Measurements from ENCODE around the gene PTPRD. TPM values are rescaled to one million over a fixed set of nuclear protein-coding genes. Genes with fewer than 3 reads are reported as not detected.

The PTPRD gene
- total RNA-seq, 1 donor from 2014 or later: 136 TPM

GRCh38 chr9:8745347-8745746, 1867.5 kb downstream of the PTPRD start:
- H3K9ac ChIP-seq: no peak overlapping the region
- Mint-ChIP-seq H3K9me3 (peaks cover 8% of the 10 kb centered on the region), H3K27ac (no peak overlapping the region), H3K4me1 (peaks cover 10% of the 10 kb centered on the region), H3K36me3 (peaks cover 11% of the 10 kb centered on the region), H3K27me3 (ENCODE audit: insufficient read depth, low read depth) (no peaks in the 10 kb centered on the region), H3K4me3 (no peak overlapping the region)
- peaks cover 10% of the 10 kb centered on the region for H3F3A ChIP-seq (ENCODE audit: low read depth)
- no peak overlapping the region for H3K4me2 ChIP-seq
- H3K4me3 ChIP-seq: no peak overlapping the region
- no peaks in the 10 kb centered on the region for H3K36me3 ChIP-seq
- peaks cover 84% of the 10 kb centered on the region for H3K79me2 ChIP-seq (ENCODE audit: low read depth)
- H3K4me1 ChIP-seq: peaks cover 10% of the 10 kb centered on the region
- H3K27me3 ChIP-seq: no peaks in the 10 kb centered on the region
- TF ChIP-seq EZH2 (IDR thresholded peaks at IDR 0.05) (no peak), EZH2phosphoT487 (IDR thresholded peaks at IDR 0.05) (no peak), CTCF (IDR thresholded peaks at IDR 0.05) (no peak)
- DNase-seq (ENCODE audit: low spot score): no peak
- no peaks in the 10 kb centered on the region for H4K20me1 ChIP-seq (ENCODE audit: low read depth)
- no peak overlapping the region for H2AFZ ChIP-seq (replicated peaks)
- H3K9me3 ChIP-seq (ENCODE audit: low read depth): no peaks in the 10 kb centered on the region
- no peak overlapping the region for H3K27ac ChIP-seq

DNA sequence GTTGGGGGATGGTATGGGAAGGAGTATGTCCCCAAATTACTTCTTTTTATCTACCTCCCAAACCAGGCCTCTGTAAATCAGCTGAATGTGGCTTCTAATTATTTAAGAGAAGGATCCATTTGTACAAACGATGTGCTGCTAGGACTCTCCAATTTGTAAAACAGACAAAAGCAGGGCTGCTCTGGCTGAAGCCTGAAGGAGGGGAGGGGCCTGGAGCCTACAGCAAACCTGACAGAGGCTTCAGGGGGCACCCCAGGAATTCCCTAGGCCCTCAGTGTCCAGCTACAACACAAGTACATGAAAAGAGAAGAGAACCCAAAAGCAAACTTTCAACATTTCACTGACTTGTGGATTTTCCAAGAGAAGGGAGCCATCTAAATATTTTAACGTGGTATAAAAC, 1873.9 kb downstream of the PTPRD start:
- Histone ChIP-seq H3K9ac (no peak overlapping the region), H3K79me2 (ENCODE audit: low read depth) (peaks cover 78% of the 10 kb centered on the region), H3K36me3 (no peaks in the 10 kb centered on the region), H2AFZ (replicated peaks) (no peak overlapping the region), H3K27me3 (no peaks in the 10 kb centered on the region), H3K4me2 (peak overlapping the region; percentile 52), H3F3A (ENCODE audit: low read depth) (peaks cover 16% of the 10 kb centered on the region), H3K9me3 (ENCODE audit: low read depth) (no peaks in the 10 kb centered on the region), H4K20me1 (ENCODE audit: low read depth) (peaks cover 10% of the 10 kb centered on the region), H3K4me1 (peaks cover 50% of the 10 kb centered on the region), H3K27ac (peak overlapping the region; percentile 2), H3K4me3 (no peak overlapping the region)
- H3K27me3 Mint-ChIP-seq (ENCODE audit: insufficient read depth, low read depth): no peaks in the 10 kb centered on the region
- peaks cover 40% of the 10 kb centered on the region for H3K4me1 Mint-ChIP-seq
- peaks cover 2% of the 10 kb centered on the region for H3K36me3 Mint-ChIP-seq
- peaks cover 5% of the 10 kb centered on the region for H3K9me3 Mint-ChIP-seq
- H3K27ac Mint-ChIP-seq: no peak overlapping the region
- TF ChIP-seq CTCF (IDR thresholded peaks at IDR 0.05) (no peak), EZH2 (IDR thresholded peaks at IDR 0.05) (no peak), EZH2phosphoT487 (IDR thresholded peaks at IDR 0.05) (no peak)
- H3K4me3 Mint-ChIP-seq: no peak overlapping the region
- peak; percentile 64 for DNase-seq (ENCODE audit: low spot score)

- Histone ChIP-seq H3K4me2 (no peak overlapping the region), H3K79me2 (ENCODE audit: low read depth) (peaks cover 59% of the 10 kb centered on the region), H3K4me3 (no peak overlapping the region), H3K27ac (no peak overlapping the region), H3K36me3 (no peaks in the 10 kb centered on the region), H3K9ac (no peak overlapping the region), H3F3A (ENCODE audit: low read depth) (peaks cover 30% of the 10 kb centered on the region), H3K4me1 (peaks cover 69% of the 10 kb centered on the region), H3K27me3 (no peaks in the 10 kb centered on the region), H2AFZ (replicated peaks) (no peak overlapping the region), H3K9me3 (ENCODE audit: low read depth) (no peaks in the 10 kb centered on the region), H4K20me1 (ENCODE audit: low read depth) (peaks cover 16% of the 10 kb centered on the region)
- TF ChIP-seq EZH2phosphoT487 (IDR thresholded peaks at IDR 0.05): no peak
- no peak for TF ChIP-seq CTCF (IDR thresholded peaks at IDR 0.05)
- TF ChIP-seq EZH2 (IDR thresholded peaks at IDR 0.05): no peak
- H3K36me3 Mint-ChIP-seq: peaks cover 2% of the 10 kb centered on the region
- H3K4me3 Mint-ChIP-seq: peak overlapping the region; percentile 13
- DNase-seq (ENCODE audit: low spot score): no peak
- peaks cover 3% of the 10 kb centered on the region for H3K9me3 Mint-ChIP-seq
- no peaks in the 10 kb centered on the region for H3K27me3 Mint-ChIP-seq (ENCODE audit: insufficient read depth, low read depth)
- no peak overlapping the region for H3K27ac Mint-ChIP-seq
- peaks cover 59% of the 10 kb centered on the region for H3K4me1 Mint-ChIP-seq
Observed at GRCh38 chr9:8736805-8737204, 1876.0 kb downstream of the PTPRD start.

All from neural progenitor cell (in vitro differentiated cells).